ENCODE data around the gene BABAM2.

BABAM2 gene

GRCh38 chr2:28217042-28217740 is 326.7 kb downstream of the BABAM2 start:
- Histone ChIP-seq H3K27ac (ENCODE audit: low read depth, low read length, severe bottlenecking) (no peak overlapping the region), H3K4me1 (ENCODE audit: control insufficient read depth, insufficient read depth, low read length, poor library complexity, severe bottlenecking) (peaks cover 6% of the 10 kb centered on the region), H3K36me3 (ENCODE audit: control insufficient read depth, insufficient read depth, low read length) (no peaks in the 10 kb centered on the region), H3K9me3 (ENCODE audit: control insufficient read depth, low read length) (no peaks in the 10 kb centered on the region), H3K4me3 (ENCODE audit: extremely low read depth, insufficient read depth, low read length, poor library complexity, severe bottlenecking) (no peak overlapping the region)
- 100% methylated on average over 2 of the region's 3 CpGs; no CpG with 5 or more reads in 1 of the 2 experiments for WGBS, 2 experiments (ENCODE audit: insufficient coverage in 2 of 2)

- Histone ChIP-seq H3K27ac (ENCODE audit: low read depth, low read length, severe bottlenecking) (no peak overlapping the region), H3K36me3 (ENCODE audit: control insufficient read depth, insufficient read depth, low read length) (no peaks in the 10 kb centered on the region)
- 100% methylated on average over 3 of the region's 4 CpGs for WGBS, 2 experiments (ENCODE audit: insufficient coverage in 2 of 2)
Observed at GRCh38 chr2:28219138-28219537, 328.6 kb downstream of the BABAM2 start.

GRCh38 chr2:28219758-28220368 is 329.3 kb downstream of the BABAM2 start:
- Histone ChIP-seq H3K9me3 (ENCODE audit: control insufficient read depth, low read length) (no peaks in the 10 kb centered on the region), H3K36me3 (ENCODE audit: control insufficient read depth, insufficient read depth, low read length) (no peaks in the 10 kb centered on the region), H3K4me3 (ENCODE audit: extremely low read depth, insufficient read depth, low read length, poor library complexity, severe bottlenecking) (no peak overlapping the region), H3K27ac (ENCODE audit: low read depth, low read length, severe bottlenecking) (no peak overlapping the region), H3K4me1 (ENCODE audit: control insufficient read depth, insufficient read depth, low read length, poor library complexity, severe bottlenecking) (peaks cover 13% of the 10 kb centered on the region)
- 92 to 94% methylated on average over 6 to 7 of the region's 13 CpGs for WGBS, 2 experiments (ENCODE audit: insufficient coverage in 2 of 2)

More at GRCh38 chr2:28219138-28219537, 328.6 kb downstream of the BABAM2 start:
- no peaks in the 10 kb centered on the region for H3K9me3 ChIP-seq (ENCODE audit: control insufficient read depth, low read length)
- H3K4me3 ChIP-seq (ENCODE audit: extremely low read depth, insufficient read depth, low read length, poor library complexity, severe bottlenecking), result no peak overlapping the region
- peaks cover 6% of the 10 kb centered on the region for H3K4me1 ChIP-seq (ENCODE audit: control insufficient read depth, insufficient read depth, low read length, poor library complexity, severe bottlenecking)

DNA sequence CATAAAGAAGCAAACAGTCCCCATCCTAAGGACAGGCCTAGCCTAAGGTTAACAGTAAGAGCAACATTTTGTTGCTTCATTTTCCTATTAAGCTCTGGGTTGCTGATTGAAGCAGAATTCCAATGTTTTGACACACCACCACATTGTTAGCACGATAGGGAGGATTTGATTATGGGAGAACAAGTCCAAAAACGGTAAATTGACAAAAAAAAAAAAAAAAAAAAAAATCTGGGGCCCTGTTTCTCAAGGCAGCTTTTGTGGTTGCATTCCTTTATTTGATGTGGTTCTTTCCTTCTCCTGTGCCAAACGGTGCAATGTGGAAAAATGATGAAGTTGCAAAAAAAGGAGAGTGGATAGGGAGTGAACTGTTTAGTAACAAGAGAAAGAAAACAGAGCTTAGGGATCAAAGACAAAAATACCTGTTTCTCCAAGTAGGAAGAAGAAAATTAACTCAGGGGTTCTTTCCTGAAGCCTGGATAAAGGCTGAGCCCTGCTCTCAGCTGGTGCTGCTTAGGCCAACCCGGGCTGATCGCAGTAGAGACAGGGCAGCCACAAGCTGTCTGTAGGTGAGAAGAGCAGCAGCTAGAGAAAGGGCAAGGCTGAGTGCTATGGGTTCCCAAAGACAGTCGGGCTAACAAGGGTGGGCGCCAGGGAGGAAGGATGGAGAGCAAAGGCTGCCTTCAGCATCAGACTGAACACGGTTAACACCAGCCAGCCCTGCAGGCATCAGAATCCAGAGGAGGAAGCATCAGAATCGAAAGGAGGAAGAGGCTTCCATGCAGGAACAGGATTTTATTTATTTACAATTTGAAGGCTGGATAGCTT is 334.3 kb downstream of the BABAM2 start:
- Histone ChIP-seq H3K4me3 (ENCODE audit: extremely low read depth, insufficient read depth, low read length, poor library complexity, severe bottlenecking) (no peak overlapping the region), H3K36me3 (ENCODE audit: control insufficient read depth, insufficient read depth, low read length) (no peaks in the 10 kb centered on the region)
- WGBS, 2 experiments (ENCODE audit: insufficient coverage in 2 of 2), result 92 to 98% methylated on average over 7 to 9 of the region's 9 CpGs

DNA sequence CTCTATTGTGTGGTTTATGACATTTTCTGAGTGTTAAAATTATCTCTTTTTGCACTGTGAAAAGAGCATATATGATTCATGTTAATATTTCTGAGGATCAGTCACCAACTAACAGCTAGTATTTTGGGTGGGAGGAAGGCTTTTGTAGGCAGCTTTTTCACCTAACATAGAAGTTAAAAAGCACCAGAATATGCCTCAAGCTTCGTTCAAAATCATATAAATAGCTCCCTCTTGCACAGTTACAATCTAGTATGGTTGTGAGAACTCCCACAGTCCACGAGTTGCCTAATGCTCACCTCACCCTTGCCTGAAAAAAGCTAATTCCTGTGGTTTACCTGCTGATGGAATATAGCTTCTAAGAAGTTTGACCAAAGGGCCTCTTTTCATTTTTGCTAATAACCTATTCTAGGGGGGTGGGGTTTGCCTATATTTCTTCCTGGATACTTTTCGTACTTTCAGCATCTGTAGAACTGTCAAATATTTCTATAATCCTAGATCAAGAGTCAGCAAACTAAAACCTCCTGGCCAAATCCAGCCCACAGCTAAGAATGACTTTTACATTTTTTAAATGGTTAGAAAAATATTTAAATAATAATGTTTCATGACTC is 335.0 kb downstream of the BABAM2 start:
- Histone ChIP-seq H3K36me3 (ENCODE audit: control insufficient read depth, insufficient read depth, low read length) (no peaks in the 10 kb centered on the region), H3K27ac (ENCODE audit: low read depth, low read length, severe bottlenecking) (no peak overlapping the region), H3K9me3 (ENCODE audit: control insufficient read depth, low read length) (no peaks in the 10 kb centered on the region), H3K4me3 (ENCODE audit: extremely low read depth, insufficient read depth, low read length, poor library complexity, severe bottlenecking) (no peak overlapping the region), H3K4me1 (ENCODE audit: control insufficient read depth, insufficient read depth, low read length, poor library complexity, severe bottlenecking) (peaks cover 13% of the 10 kb centered on the region)
- 67 to 94% methylated on average over 1 to 2 of the region's 3 CpGs for WGBS, 2 experiments (ENCODE audit: insufficient coverage in 2 of 2)

More for the DNA sequence above, 334.3 kb downstream of the BABAM2 start:
- H3K27ac ChIP-seq (ENCODE audit: low read depth, low read length, severe bottlenecking), result no peak overlapping the region
- H3K9me3 ChIP-seq (ENCODE audit: control insufficient read depth, low read length), result no peaks in the 10 kb centered on the region
- H3K4me1 ChIP-seq (ENCODE audit: control insufficient read depth, insufficient read depth, low read length, poor library complexity, severe bottlenecking), result peaks cover 13% of the 10 kb centered on the region

DNA sequence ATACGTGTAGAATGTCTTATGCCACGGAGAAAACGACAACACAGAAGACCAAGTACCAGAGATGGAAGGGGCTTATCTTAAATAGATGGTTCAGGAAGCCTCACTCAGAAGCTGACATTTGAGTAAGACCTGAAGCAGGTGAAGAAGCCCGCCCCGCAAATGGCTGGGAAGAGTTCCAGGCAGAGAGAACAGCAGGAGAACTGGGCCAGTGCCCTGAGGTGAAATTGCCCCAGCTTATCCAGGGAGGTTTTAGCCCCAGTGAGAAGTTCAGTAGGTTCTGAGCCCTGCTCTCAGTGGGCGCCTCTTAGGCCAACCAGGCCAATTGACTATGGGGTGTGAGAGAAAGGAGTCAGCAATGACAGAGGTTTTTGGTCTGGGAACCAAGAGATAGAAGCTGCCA is 336.0 kb downstream of the BABAM2 start:
- 94 to 95% methylated on average over 5 to 6 of the region's 6 CpGs for WGBS, 2 experiments (ENCODE audit: insufficient coverage in 2 of 2)
- peaks cover 13% of the 10 kb centered on the region for H3K4me1 ChIP-seq (ENCODE audit: control insufficient read depth, insufficient read depth, low read length, poor library complexity, severe bottlenecking)
- no peaks in the 10 kb centered on the region for H3K36me3 ChIP-seq (ENCODE audit: control insufficient read depth, insufficient read depth, low read length)
- H3K9me3 ChIP-seq (ENCODE audit: control insufficient read depth, low read length), result no peaks in the 10 kb centered on the region
- H3K27ac ChIP-seq (ENCODE audit: low read depth, low read length, severe bottlenecking), result no peak overlapping the region
- H3K4me3 ChIP-seq (ENCODE audit: extremely low read depth, insufficient read depth, low read length, poor library complexity, severe bottlenecking), result no peak overlapping the region

GRCh38 chr2:28227498-28227897 is 337.0 kb downstream of the BABAM2 start:
- Histone ChIP-seq H3K36me3 (ENCODE audit: control insufficient read depth, insufficient read depth, low read length) (no peaks in the 10 kb centered on the region), H3K4me3 (ENCODE audit: extremely low read depth, insufficient read depth, low read length, poor library complexity, severe bottlenecking) (no peak overlapping the region), H3K9me3 (ENCODE audit: control insufficient read depth, low read length) (no peaks in the 10 kb centered on the region), H3K27ac (ENCODE audit: low read depth, low read length, severe bottlenecking) (no peak overlapping the region), H3K4me1 (ENCODE audit: control insufficient read depth, insufficient read depth, low read length, poor library complexity, severe bottlenecking) (peaks cover 13% of the 10 kb centered on the region)
- WGBS, 2 experiments (ENCODE audit: insufficient coverage in 2 of 2), result 53% methylated on average over 2 of the region's 3 CpGs; no CpG with 5 or more reads in 1 of the 2 experiments

GRCh38 chr2:28228434-28228995 is 338.0 kb downstream of the BABAM2 start:
- Histone ChIP-seq H3K9me3 (ENCODE audit: control insufficient read depth, low read length) (no peaks in the 10 kb centered on the region), H3K4me3 (ENCODE audit: extremely low read depth, insufficient read depth, low read length, poor library complexity, severe bottlenecking) (no peak overlapping the region), H3K36me3 (ENCODE audit: control insufficient read depth, insufficient read depth, low read length) (no peaks in the 10 kb centered on the region), H3K4me1 (ENCODE audit: control insufficient read depth, insufficient read depth, low read length, poor library complexity, severe bottlenecking) (peaks cover 13% of the 10 kb centered on the region), H3K27ac (ENCODE audit: low read depth, low read length, severe bottlenecking) (no peak overlapping the region)
- WGBS, 2 experiments (ENCODE audit: insufficient coverage in 2 of 2), result no CpG with 5 or more reads among the region's 1 CpG

DNA sequence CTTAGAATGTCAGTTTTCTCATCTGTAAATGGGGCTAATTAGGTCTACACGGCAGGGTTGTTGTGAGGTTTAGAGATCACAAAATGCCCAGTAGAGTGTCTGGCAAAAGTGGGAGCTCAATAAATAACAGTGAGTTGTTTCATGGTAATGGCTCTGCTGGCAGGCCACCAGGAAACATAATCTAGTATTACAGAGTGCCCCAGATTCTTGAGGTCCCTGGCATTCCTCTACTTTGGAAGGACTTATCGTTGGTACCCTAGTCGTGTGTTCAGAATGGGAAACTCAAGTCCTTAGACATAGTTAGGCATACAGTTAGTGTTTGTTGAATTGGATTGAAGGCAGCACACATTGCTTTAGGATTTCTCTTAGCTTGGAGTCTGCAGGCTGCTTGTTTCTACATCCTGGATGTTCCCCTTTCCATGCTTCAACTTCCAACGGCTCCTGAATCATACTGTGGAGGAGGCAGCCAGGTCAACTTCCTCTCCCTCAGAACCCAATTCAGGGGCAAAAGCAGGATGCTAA is 340.6 kb downstream of the BABAM2 start:
- Histone ChIP-seq H3K4me1 (ENCODE audit: control insufficient read depth, insufficient read depth, low read length, poor library complexity, severe bottlenecking) (no peaks in the 10 kb centered on the region), H3K9me3 (ENCODE audit: control insufficient read depth, low read length) (no peaks in the 10 kb centered on the region), H3K36me3 (ENCODE audit: control insufficient read depth, insufficient read depth, low read length) (no peaks in the 10 kb centered on the region), H3K4me3 (ENCODE audit: extremely low read depth, insufficient read depth, low read length, poor library complexity, severe bottlenecking) (no peak overlapping the region), H3K27ac (ENCODE audit: low read depth, low read length, severe bottlenecking) (no peak overlapping the region)
- WGBS, 2 experiments (ENCODE audit: insufficient coverage in 2 of 2), result 80 to 100% methylated on average over 3 to 4 of the region's 4 CpGs

- no peak overlapping the region for H3K27ac ChIP-seq (ENCODE audit: low read depth, low read length, severe bottlenecking)
- no peaks in the 10 kb centered on the region for H3K9me3 ChIP-seq (ENCODE audit: control insufficient read depth, low read length)
- 96 to 97% methylated on average over 4 to 5 of the region's 5 CpGs for WGBS, 2 experiments (ENCODE audit: insufficient coverage in 2 of 2)
- no peaks in the 10 kb centered on the region for H3K36me3 ChIP-seq (ENCODE audit: control insufficient read depth, insufficient read depth, low read length)
- H3K4me1 ChIP-seq (ENCODE audit: control insufficient read depth, insufficient read depth, low read length, poor library complexity, severe bottlenecking), result no peaks in the 10 kb centered on the region
- H3K4me3 ChIP-seq (ENCODE audit: extremely low read depth, insufficient read depth, low read length, poor library complexity, severe bottlenecking), result no peak overlapping the region
Observed at GRCh38 chr2:28232295-28232694, 341.8 kb downstream of the BABAM2 start.

Data from mesodermal cell (in vitro differentiated cells).